Activated T-cell treated with anti-CD3 and anti-CD28 coated beads for 48 hours (primary cell): ENCODE data around the gene RAPGEF2.
A peak's percentile ranks its signal among the peaks of the same experiment; 100 is the strongest.

ENCODE experiments used
- DNase-seq: peaks from one replicate; pipeline ENCODE4 v3.0.0-alpha.2; 2020; ENCODE audit warnings: low read depth

The RAPGEF2 gene

GRCh38 chr4:159197260-159197884, 94.5 kb downstream of the RAPGEF2 start:
- DNase-seq = no peak

- DNase-seq = no peak
These were observed 95.0 kb downstream of the RAPGEF2 start for GRCh38 chr4:159197885-159198269.

- DNase-seq = no peak
These were observed 96.9 kb downstream of the RAPGEF2 start for GRCh38 chr4:159199826-159200225.

GRCh38 chr4:159201168-159201567, 98.3 kb downstream of the RAPGEF2 start:
- DNase-seq = no peak

GRCh38 chr4:159204566-159204965, 101.7 kb downstream of the RAPGEF2 start:
- no peak for DNase-seq

- no peak for DNase-seq
These were observed 102.6 kb downstream of the RAPGEF2 start for GRCh38 chr4:159205466-159205865.

GRCh38 chr4:159206427-159206871, 103.6 kb downstream of the RAPGEF2 start:
- DNase-seq = peak; percentile 41

GRCh38 chr4:159209249-159209648, 106.4 kb downstream of the RAPGEF2 start:
- DNase-seq = no peak

- no peak for DNase-seq
These were observed 108.1 kb downstream of the RAPGEF2 start for GRCh38 chr4:159210975-159211374.

GRCh38 chr4:159212675-159213293, 109.9 kb downstream of the RAPGEF2 start:
- no peak for DNase-seq

- no peak for DNase-seq
These were observed 114.0 kb downstream of the RAPGEF2 start for GRCh38 chr4:159216834-159217233.

- no peak for DNase-seq
These were observed 117.0 kb downstream of the RAPGEF2 start for GRCh38 chr4:159219862-159220261.

GRCh38 chr4:159220353-159220752, 117.5 kb downstream of the RAPGEF2 start:
- no peak for DNase-seq

GRCh38 chr4:159221280-159221679, 118.4 kb downstream of the RAPGEF2 start:
- no peak for DNase-seq

- DNase-seq = no peak
These were observed 119.2 kb downstream of the RAPGEF2 start for GRCh38 chr4:159222043-159222552.

- DNase-seq = no peak
These were observed 121.5 kb downstream of the RAPGEF2 start for GRCh38 chr4:159224408-159224807.

- no peak for DNase-seq
These were observed 124.5 kb downstream of the RAPGEF2 start for GRCh38 chr4:159227378-159227777.

- no peak for DNase-seq
These were observed 125.1 kb downstream of the RAPGEF2 start for GRCh38 chr4:159227984-159228383.

GRCh38 chr4:159229164-159229563, 126.3 kb downstream of the RAPGEF2 start:
- DNase-seq = no peak

GRCh38 chr4:159232465-159233106, 129.7 kb downstream of the RAPGEF2 start:
- no peak for DNase-seq

GRCh38 chr4:159235779-159236368, 133.0 kb downstream of the RAPGEF2 start:
- no peak for DNase-seq

GRCh38 chr4:159237975-159238374, 135.1 kb downstream of the RAPGEF2 start:
- DNase-seq = no peak

- DNase-seq = no peak
These were observed 135.8 kb downstream of the RAPGEF2 start for GRCh38 chr4:159238631-159239030.
